Measurements from ENCODE around the gene RCOR1. TPM values are rescaled to one million over a fixed set of nuclear protein-coding genes. Genes with fewer than 3 reads are reported as not detected.
"Not testable (repeated sequence)": the region's sequence is repeated elsewhere in the genome, so short reads cannot be mapped to it uniquely, and the experiment has no call there.

The RCOR1 gene
- total RNA-seq, 1 donor from 2014 or later = 21.9 TPM

DNA sequence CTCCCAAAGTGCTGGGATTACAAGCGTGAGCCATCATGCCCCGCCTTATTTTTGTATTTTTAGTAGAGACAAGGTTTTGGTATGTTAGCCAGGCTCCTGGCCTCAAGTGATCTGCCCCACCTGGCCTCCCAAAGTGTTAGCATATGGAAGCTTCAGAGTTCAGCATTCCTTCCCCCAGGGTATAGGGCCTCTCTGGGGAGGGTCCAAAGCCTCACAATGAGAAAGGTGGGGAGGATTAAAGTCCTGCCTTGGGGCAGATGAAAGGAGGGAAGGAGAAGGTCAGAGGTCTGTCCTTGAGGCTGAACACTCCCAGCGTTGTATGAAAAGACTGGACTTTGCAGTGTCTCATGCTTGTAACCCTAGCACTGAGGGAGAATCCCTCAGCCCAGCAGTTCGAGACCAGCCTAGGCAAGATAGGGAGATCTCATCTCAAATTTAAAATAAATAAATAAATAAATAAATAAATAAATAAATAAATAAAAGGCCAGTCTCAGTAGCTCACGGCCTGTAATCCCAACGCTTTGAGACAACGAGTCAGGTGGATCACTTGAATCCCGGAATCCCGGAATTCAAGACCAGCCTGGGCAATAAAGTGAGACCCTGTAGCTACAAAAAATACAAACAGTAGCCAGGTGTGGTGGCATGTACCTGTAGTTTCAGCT, 22.0 kb upstream of the RCOR1 start:
- no peak for DNase-seq (ENCODE audit: low spot score)

DNA sequence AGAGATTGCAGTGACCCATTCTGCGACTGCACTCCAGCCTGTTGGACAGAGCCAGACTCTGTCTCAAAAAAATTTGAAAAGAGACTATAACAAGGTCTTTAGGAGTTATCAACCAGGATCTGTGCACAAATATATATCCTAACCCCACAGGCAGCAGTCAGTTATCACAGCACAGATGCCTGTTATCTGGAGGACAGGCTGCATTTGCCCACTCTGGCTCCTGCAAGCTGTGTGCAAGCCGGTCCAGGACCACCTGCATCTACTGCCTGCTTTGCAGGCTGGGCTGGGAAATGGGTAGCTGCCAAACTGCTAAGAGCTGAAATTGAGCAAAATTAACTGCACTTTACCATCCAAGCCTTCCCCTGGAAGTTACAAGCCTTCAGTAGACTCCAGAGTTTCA, 21.4 kb upstream of the RCOR1 start:
- DNase-seq (ENCODE audit: low spot score) = no peak

DNA sequence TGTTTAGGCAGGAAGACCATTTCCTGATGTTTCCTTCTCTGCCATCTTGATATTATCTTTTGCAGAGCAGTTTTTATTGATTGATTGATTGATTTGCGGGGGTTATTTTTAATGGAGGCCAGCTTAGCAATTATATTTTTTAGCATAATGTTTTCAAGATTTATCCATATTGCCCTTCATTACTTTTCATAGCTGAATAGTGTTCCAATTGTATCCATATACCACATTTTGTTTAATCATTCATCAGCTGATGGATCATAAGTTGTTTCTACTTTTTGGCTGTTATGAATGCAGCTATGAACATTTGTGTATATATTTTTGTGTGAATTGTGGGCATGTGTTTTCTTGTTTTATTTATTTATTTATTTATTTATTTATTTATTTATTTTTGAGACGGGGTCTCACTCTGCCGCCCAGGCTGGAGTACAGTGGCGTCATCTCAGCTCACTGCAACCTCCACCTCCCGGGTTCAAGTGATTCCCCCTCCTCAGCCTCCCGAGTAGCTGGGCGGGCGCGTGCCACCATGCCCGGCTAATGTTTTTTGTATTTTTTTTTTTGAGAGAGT, 20.9 kb upstream of the RCOR1 start:
- no peak for DNase-seq (ENCODE audit: low spot score)

DNA sequence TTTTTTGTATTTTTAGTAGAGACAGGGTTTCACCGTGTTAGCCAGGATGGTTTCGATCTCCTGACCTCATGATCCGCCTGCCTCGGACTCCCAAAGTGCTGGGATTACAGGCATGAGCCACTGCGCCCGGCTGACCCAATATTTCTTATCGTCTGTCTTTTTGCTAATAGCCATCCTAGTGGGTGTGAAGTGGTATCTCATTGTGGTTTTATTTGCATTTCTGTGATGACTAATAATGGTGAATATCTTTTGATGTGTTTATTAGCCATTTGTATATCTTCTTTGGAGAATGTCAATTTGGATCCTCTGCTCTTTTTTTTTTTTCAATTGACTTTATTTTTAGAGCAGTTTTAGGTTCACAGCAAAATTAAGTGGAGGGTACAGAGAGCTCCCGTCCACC, 19.3 kb upstream of the RCOR1 start:
- not testable (repeated sequence) for DNase-seq (ENCODE audit: low spot score)

DNA sequence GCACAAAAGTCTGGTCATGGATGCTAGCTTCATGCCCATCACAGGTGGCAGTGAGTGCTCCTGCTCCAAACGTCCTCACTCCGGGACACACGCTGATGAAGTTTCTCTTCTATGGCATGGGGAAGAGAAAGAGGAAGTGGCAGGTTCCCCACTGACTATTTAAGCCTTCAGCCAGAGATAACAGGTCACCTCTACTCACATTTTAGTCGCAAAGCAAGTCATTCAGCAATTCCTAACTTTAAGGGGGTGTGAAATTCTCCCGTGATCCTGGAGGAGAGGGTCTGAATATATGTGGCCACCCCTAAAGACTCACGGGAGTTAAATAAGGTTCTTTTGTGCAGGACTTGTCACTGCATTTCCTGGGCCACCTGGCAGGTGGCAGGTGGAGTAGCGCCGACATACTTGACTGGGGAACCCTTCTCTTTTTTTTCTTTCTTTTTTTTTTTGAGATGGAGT, 18.8 kb upstream of the RCOR1 start:
- no peak for DNase-seq (ENCODE audit: low spot score)

DNA sequence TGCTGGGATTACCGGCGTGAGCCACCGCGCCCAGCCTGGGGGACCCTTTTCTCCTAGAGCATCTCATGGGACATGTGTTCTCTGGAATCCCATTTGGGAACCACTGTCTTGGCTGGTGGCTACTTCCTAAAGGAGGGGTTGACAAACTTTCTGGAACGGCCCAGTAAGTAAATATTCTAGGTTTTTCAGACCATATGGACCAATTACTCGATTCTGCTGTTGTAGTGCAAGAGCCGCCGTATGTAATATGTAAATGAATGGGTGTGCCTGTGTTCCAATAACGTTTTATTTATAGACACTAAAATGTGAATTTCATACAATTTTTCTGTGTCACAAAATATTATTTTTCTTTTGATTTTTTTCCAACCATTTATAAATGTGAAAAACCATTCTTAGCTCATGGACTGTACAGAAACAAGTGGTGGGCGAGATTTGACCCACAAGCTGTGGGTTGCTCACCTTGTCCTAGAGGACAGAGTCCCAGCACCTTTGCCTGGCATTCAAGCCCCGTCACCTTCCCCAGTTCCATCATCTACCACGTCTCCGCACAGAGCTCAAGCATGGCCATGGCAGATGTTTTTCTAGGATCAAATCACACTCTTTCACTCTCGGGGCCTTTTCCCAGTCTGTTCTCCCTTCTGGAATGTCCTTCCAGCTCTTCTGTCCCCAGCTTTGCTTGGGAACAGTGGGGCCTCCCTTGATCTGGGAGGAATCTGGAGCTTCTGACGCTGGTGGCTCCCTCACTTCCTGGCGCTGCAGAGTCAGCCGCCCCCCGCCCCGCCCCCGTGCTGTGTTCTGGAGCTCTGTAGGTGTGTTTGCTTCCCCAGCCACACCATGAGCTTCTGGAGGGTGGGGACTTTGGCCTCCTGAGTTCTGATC, 17.9 kb upstream of the RCOR1 start:
- no peak for DNase-seq (ENCODE audit: low spot score)

DNA sequence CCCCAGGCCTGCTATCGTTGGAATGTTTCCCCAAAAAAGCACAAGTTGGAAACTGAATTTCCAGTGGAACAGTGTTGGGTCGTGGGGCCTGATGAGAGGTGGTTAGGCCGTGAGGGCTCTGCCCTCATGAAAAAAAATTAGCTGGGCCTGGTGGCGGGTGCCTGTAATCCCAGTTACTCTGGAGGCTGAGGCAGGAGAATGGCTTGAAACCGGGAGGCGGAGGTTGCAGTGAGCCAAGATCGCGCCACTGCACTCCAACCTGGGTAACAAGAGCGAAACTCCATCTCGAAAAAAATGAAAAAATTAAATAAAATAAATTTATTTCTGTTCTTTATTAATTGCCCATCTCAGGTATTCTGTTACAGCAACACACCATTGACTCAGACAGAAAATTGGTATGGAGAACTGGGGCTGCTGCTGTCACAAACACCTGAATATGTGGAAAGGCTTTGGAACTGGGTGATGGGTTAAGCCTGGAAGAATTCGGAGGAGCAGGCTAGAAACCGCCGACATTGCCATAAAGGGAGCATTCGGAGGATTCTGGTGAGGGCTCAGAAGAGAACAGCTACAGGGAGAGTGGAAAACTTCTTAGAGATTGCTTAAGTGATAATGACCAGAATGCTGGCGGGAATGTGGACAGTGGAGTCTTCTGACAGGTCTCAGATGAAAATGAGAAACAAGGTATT, 17.1 kb upstream of the RCOR1 start:
- no peak for DNase-seq (ENCODE audit: low spot score)

DNA sequence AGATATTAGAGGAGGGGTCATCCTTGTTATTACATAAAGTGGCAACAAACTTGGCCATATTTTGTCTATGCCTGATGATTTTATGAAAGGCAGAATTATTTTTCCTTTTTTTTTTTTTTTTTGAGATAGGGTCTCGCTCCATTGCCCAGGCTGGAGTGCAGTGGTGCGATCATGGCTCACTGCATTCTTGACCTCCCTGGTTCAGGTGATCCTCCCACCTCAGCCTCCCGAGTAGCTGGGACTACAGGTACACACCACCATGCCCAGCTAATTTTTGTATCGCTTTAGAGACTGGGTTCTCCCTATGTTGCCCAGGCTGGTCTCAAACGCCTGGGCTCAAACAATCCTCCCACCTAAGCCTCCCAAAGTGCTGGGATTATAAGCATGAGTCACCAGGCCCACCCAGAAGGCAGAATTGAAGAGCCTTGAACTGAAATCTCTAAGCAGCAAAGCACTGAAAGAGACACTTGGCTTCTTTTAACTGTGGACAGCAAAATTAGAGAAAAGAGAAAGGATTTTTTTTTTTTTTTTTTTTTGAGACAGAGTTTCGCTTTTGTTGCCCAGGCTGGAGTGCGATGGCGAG, 16.5 kb upstream of the RCOR1 start:
- not testable (repeated sequence) for DNase-seq (ENCODE audit: low spot score)

DNA sequence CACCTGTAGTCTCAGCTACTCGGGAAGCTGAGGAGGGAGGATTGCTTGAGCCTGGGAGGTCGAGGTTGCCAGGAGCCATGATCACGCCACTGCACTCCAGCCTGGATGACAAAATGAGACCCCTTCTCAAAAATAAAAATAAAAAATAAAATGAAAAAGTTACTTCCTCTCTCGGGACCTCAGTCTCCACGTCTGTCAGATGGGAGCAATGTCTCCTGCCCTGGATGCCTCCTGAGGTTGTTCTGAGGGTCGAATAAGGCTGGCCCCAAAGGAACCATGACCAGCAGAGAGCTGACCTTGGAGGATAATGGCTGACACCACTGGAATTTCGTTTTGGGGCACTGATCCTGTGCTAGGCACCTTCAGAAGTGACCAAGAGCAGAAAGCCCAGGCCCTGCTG, 13.6 kb upstream of the RCOR1 start:
- DNase-seq (ENCODE audit: low spot score) = no peak

DNA sequence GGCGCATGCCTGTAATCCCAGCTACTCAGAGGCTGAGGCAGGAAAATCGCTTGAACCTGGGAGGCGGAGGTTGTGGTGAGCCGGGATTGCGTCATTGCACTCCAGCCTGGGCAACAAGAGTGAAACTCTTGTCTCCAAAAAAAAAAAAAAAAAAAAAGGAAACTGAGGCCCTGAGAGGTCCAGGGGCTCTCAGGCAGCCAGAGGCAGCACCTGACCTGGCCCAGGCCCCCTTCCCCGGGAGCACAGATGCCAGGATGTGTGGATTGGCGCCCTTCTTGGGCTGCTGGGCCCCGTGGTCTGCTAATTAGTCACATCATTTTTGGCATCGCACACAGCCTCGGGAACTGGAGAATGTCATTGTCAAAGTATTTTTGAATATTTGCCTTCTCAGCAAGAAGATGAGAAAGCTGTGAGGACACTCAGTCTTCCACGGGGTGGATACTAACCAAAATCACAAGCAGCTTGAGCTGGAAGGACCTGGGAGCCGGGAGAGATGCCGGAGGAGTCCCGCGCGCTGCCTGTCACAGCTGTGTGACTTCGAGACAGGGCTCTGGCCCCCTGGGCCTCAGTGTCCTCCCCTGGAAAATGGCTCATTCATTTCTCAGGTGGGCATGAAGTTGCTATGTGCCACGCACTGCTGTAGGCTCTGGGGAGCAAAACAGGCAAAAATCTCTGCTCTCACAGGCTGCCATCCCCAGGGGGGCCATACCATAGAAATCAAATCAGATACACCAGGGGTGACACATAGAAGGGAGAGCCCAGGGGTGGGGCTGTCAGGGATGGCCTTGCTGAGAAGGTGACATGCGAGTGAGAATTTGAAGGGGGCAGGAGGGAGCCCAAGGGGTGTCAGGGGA, 12.5 kb upstream of the RCOR1 start:
- no peak for DNase-seq (ENCODE audit: low spot score)

DNA sequence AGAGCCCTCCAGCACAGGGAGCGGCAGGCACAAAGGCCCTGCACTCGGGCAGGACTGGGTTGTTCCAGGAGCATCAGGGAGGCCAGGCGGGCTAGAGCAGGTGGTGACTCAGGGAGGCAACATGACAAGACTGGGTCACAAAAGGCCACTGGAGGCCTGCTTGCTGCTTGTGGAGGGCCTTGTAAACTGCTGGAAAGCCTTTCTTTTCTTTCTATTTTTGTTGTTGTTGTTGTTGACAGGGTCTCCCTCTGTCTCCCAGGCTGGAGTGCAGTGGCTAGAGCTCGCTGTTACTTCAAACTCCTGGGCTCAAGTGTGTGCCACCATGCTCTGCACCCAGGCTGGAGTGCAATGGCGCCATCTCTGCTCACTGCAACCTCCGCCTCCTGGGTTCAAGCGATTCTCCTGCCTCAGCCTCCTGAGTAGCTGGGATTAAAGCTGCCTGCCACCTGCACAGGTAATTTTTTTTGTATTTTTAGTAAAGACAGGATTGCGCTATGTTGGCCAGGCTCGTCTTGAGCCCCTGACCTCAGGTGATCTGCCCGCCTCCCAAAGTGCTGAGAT, 11.8 kb upstream of the RCOR1 start:
- no peak for DNase-seq (ENCODE audit: low spot score)

DNA sequence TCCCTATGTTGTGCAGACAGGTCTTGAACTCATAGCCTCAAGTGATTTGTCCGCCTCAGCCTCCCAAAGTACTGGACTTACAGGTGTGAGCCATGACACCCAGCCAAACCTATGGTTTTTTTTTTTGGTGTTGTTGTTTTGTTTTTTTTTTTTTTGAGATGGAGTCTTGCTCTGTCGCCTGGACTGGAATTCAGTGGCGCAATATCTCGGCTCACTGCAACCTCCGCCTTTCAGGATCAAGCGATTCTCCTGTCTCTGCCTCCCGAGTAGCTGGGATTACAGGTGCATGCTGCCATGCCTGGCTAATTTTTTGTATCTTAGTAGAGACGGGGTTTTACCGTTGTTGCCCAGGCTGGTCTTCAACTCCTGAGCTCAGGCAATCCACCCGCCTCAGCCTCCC, 11.3 kb upstream of the RCOR1 start:
- no peak for DNase-seq (ENCODE audit: low spot score)

DNA sequence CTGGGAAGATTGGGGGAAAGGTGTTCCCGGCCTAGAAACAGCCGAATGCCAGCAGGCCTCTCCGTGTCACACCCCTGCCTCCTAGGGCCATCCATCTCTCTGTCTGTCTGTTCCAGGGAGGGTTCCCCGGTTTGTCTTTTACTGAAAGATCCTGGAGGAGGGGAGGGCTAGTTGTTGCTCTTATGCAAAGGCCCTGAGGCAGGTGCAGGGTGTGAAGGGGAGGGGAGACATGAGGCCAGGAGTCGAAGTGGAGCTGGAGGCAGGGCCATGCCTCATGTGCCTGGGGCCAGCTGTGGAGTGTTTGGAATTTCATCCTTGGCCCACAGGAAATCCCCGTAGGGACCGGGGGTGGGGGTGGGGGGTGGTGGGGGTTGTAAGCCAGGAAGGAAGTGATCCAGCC, 8.7 kb upstream of the RCOR1 start:
- DNase-seq (ENCODE audit: low spot score) = no peak

DNA sequence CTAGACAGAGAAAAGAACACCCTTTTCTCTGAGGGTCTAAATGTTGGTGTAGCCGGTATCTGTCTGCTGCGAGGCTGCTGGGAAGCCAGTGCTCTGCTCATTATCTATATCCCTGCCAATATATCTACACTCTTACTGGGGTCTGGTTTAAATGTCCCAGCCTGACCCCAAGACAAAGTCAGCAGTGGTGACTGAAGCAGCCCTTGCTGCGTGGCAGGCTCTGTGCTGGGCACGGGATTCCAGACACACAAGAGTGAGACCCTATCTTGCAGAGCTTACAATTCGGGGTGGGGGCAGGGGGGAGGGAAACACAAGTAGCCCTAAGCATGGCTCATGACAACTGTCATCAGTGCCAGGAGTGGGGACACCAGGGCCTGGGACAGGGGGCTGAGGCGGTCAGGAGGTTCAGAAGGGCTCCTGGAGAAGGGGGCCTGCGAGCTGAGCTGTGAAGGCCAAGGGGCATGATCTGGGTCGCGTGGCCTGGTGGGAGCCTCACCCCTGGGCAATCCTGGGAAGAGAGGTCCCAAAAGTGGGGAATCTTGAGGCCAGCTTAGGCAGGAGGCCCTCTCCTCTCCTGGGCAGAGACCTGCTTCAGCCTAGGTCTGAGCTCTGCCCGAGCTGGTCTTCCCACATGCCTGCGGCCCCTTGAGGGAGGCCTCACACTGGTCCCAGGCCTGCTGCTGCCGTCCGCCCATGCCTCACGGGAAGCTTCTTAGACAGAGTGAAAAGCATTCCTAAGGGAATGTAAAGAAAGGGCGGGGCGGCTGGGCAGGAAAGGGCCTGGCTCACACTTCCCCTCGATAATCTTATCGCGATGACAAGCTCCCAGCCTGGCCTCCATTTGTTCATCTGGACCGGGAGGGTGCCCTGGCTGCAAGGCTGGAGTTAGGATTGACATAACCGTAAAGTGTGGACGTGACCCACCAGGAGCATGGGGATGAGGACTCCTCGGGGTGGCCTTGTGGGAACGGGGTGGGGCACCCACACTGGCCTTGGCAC, 7.3 kb upstream of the RCOR1 start:
- DNase-seq (ENCODE audit: low spot score) = no peak

DNA sequence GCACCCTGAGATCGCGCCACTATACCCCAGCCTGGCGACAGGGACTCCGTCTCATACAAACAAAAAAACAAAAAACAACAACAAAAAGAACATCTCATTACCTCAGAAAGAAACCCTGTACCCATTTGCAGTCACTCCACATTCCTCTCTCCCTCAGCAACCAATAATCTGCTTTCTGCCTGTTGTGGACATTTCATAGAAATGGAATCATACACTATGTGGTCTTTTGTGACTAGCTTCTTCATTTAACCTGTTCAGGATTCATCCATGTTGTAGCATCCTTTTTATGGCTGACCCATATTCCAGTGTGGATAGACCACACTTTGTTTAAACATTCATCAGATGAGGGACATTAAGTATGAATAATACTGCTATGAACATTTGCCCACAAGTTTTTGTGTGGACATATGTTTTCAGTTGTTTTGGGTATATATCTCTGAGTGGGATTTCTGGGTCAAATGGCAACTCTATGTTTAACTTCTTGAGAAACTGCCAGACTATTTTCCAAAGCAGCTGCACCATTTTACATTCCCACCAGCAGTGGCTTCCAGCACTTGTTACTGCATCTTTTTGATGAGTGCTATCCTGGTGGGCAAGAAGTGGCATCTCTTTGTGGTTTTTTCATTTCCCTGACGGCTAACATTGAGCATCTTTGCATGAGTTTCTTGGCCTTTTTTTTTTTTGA, 5.9 kb upstream of the RCOR1 start:
- no peak for DNase-seq (ENCODE audit: low spot score)

DNA sequence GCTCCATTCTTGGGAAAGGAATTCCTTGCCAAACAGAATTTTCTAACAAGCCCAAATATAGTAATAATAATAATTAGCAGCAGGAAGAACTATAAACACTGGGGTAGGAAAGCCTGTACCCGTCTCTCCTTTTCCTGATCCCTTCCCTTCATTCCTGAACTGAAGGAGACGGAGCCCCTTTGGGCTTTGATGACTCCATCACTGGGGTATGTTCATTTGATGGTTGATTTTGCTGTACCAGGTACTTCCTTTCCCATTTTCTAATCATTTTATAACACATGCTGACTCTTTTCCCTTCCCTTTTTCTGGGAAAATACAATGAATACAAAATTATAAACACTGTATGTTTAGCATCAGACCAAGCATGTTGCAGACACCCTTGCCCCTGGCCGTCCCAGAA, 3.6 kb upstream of the RCOR1 start:
- DNase-seq (ENCODE audit: low spot score) = no peak

DNA sequence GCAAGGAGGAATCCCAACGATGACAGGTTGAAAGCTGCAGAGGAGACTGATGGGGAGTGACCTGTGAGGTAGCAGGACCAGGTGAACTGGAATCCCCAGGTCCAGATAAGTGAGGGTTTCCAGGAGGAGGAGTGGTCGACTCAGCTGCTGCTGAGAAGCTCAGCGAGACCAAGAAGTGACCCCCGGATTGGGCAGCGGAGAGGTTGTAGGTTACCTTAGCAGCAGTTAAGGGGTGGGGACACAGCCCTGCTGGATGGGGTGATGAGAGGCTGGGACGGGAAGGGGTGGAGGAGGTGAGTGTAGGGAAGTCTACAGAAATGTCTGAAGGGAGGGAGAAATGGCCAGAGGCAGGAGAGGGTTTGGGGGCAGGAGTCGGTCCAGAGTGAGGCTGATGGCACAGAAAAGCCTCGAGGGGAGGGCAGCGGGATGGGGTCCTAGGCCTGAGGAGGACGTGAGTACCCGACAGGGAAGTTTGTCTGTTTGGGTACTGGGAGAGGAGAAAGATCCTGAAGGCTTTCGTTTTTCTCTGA, 2.6 kb upstream of the RCOR1 start:
- no peak for DNase-seq (ENCODE audit: low spot score)

DNA sequence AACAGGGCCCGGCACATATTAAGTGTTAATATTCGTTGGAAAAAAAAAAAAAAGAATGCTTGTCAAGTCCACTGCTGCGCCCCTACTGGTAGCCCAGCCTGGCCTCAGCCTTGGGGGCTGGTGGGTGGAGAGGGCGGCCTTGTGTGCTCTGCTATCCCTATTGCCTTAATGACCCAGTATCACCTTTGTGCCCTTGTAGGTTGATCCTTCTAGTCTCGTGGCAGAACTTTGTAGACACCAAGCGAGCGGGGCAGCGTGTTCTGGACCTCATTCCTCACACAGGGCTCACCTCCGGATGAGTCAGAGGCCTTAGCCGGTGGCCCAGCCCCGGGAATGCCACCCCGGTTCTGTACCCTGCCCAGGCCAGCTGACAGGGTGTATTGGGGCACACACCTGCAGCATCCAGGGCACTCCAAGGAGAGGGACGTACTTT, 1.8 kb upstream of the RCOR1 start:
- DNase-seq (ENCODE audit: low spot score) = no peak

All from mesenteric fat pad (tissue), 1 donor.